Measurements from ENCODE around the gene STPG3. TPM values are rescaled to one million over a fixed set of nuclear protein-coding genes. Genes with fewer than 3 reads are reported as not detected.

STPG3 gene
- total and polyA plus RNA-seq, 2 of the 13 experiments (the other 11 are each of a cell fraction or from before 2014, with no cell fraction given) = not detected

GRCh38 chr9:137223078-137223970 is 27.8 kb upstream of the STPG3 start (continued):
- TF ChIP-seq, protein P1, sequence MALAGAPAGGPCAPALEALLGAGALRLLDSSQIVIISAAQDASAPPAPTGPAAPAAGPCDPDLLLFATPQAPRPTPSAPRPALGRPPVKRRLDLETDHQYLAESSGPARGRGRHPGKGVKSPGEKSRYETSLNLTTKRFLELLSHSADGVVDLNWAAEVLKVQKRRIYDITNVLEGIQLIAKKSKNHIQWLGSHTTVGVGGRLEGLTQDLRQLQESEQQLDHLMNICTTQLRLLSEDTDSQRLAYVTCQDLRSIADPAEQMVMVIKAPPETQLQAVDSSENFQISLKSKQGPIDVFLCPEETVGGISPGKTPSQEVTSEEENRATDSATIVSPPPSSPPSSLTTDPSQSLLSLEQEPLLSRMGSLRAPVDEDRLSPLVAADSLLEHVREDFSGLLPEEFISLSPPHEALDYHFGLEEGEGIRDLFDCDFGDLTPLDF (CRISPR knock-in tag; IDR thresholded peaks at IDR 0.05) = no peak
- TF ChIP-seq, protein P2, sequence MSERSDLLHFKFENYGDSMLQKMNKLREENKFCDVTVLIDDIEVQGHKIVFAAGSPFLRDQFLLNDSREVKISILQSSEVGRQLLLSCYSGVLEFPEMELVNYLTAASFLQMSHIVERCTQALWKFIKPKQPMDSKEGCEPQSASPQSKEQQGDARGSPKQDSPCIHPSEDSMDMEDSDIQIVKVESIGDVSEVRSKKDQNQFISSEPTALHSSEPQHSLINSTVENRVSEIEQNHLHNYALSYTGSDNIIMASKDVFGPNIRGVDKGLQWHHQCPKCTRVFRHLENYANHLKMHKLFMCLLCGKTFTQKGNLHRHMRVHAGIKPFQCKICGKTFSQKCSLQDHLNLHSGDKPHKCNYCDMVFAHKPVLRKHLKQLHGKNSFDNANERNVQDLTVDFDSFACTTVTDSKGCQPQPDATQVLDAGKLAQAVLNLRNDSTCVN (CRISPR knock-in tag; IDR thresholded peaks at IDR 0.05; ENCODE audit: borderline replicate concordance) = no peak
- TF ChIP-seq ZNF672 (CRISPR knock-in tag; IDR thresholded peaks at IDR 0.05) (no peak), ZBTB20 (CRISPR knock-in tag; IDR thresholded peaks at IDR 0.05; ENCODE audit: borderline replicate concordance, low read depth) (0 out of 2 replicates have a peak, but pooled peaks have one; percentile 9), SIN3A (IDR thresholded peaks at IDR 0.05; ENCODE audit: borderline replicate concordance, low read depth, low read length) (no peak), ZNF557 (CRISPR knock-in tag; IDR thresholded peaks at IDR 0.05) (no peak), NFKBIZ (CRISPR knock-in tag; IDR thresholded peaks at IDR 0.05) (no peak), HHEX (CRISPR knock-in tag; IDR thresholded peaks at IDR 0.05) (no peak), CENPT (CRISPR knock-in tag; IDR thresholded peaks at IDR 0.05; ENCODE audit: low read depth) (no peak), ATF7 (IDR thresholded peaks at IDR 0.05) (no peak), ATF7 (CRISPR knock-in tag; IDR thresholded peaks at IDR 0.05) (no peak), ZEB1 (IDR thresholded peaks at IDR 0.05; ENCODE audit: insufficient replicate concordance, low read depth) (no peak), AKAP8 (CRISPR knock-in tag; IDR thresholded peaks at IDR 0.05) (peak; percentile 79), SYNCRIP (IDR thresholded peaks at IDR 0.05; ENCODE audit: insufficient read depth, low read depth, low read length) (no peak), ATM (IDR thresholded peaks at IDR 0.05; ENCODE audit: borderline replicate concordance) (no peak), ZNF10 (CRISPR knock-in tag; IDR thresholded peaks at IDR 0.05; ENCODE audit: borderline replicate concordance, low read depth) (no peak), NFE2L2 (IDR thresholded peaks at IDR 0.05; ENCODE audit: low read length) (no peak), ZZZ3 (CRISPR knock-in tag; IDR thresholded peaks at IDR 0.05; ENCODE audit: borderline replicate concordance) (no peak), DBP (CRISPR knock-in tag; IDR thresholded peaks at IDR 0.05; ENCODE audit: not compliant biosample characterization) (no peak), KLF15 (CRISPR knock-in tag; IDR thresholded peaks at IDR 0.05; ENCODE audit: borderline replicate concordance) (no peak)
- TF ChIP-seq, protein P3, sequence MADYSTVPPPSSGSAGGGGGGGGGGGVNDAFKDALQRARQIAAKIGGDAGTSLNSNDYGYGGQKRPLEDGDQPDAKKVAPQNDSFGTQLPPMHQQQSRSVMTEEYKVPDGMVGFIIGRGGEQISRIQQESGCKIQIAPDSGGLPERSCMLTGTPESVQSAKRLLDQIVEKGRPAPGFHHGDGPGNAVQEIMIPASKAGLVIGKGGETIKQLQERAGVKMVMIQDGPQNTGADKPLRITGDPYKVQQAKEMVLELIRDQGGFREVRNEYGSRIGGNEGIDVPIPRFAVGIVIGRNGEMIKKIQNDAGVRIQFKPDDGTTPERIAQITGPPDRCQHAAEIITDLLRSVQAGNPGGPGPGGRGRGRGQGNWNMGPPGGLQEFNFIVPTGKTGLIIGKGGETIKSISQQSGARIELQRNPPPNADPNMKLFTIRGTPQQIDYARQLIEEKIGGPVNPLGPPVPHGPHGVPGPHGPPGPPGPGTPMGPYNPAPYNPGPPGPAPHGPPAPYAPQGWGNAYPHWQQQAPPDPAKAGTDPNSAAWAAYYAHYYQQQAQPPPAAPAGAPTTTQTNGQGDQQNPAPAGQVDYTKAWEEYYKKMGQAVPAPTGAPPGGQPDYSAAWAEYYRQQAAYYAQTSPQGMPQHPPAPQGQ (CRISPR knock-in tag; IDR thresholded peaks at IDR 0.05; ENCODE audit: borderline replicate concordance) = no peak
- TF ChIP-seq, protein P4, sequence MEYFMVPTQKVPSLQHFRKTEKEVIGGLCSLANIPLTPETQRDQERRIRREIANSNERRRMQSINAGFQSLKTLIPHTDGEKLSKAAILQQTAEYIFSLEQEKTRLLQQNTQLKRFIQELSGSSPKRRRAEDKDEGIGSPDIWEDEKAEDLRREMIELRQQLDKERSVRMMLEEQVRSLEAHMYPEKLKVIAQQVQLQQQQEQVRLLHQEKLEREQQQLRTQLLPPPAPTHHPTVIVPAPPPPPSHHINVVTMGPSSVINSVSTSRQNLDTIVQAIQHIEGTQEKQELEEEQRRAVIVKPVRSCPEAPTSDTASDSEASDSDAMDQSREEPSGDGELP (IDR thresholded peaks at IDR 0.05; ENCODE audit: borderline replicate concordance, low read depth) = no peak

Measured in HepG2 (cell line).